Endothelial cell of umbilical vein (primary cell): ENCODE measurements around the gene BLVRA. TPM values are rescaled to one million over a fixed set of nuclear protein-coding genes. Genes with fewer than 3 reads are reported as not detected.

ENCODE experiments used
- BruUV-seq: library from RNA; stranded (reverse); fragments of 400-500 nt; replicated peaks from 2 replicates; lab custom pipeline; 2021; lab: Mats Ljungman, UMichigan
- CTCF ChIA-PET: fragments of 300-600, 350-600 bp; sonication (Branson Sonifier 250); formaldehyde crosslinking; loops from one replicate; lab custom pipeline; 2021; ENCODE audit warnings: antibody characterized with exemption, inconsistent platforms; lab: Charles Lee
- POLR2A ChIA-PET: fragments of 300-600, 350-600 bp; sonication (Branson Sonifier 250); formaldehyde crosslinking; loops from one replicate; lab custom pipeline; 2021; ENCODE audit warnings: antibody characterized with exemption, inconsistent platforms; lab: Charles Lee
- DNase-seq: peaks from one replicate; pipeline ENCODE4 v3.0.0-alpha.2; 2011; ENCODE audit warnings: low read depth, low spot score
- FAIRE-seq: peaks from 2 replicates; lab custom pipeline; 2011; peaks lifted over from hg19 to GRCh38; lab: Jason Lieb, UNC
- H2AFZ ChIP-seq: 2 replicates; pipeline ENCODE4 v1.6.0; 2012; ENCODE audit warnings: low read depth, low read length, control low read depth, inconsistent platforms
- H3K27ac ChIP-seq: 2 replicates; pipeline ENCODE4 v1.5.1; 2011; ENCODE audit warnings: low read depth, mild to moderate bottlenecking, control low read depth, low read length, moderate library complexity; ENCODE audit not compliant: insufficient read depth
- H3K27me3 ChIP-seq, 2 experiments: 2 replicates each; pipeline versions ENCODE4 v1.6.0 to v1.6.1; 2011; ENCODE audit warnings: low read length in 2 of 2, mixed read lengths in 1 of 2; ENCODE audit not compliant: control insufficient read depth in 2 of 2, insufficient read depth in 2 of 2
- H3K36me3 ChIP-seq, 2 experiments: 2 replicates in 1 of 2; 3 replicates in 1 of 2; pipeline ENCODE4 v1.5.1; 2011; ENCODE audit warnings: low read length in 2 of 2, mild to moderate bottlenecking in 1 of 2, moderate library complexity in 1 of 2; ENCODE audit not compliant: control insufficient read depth in 2 of 2, insufficient read depth in 2 of 2; ENCODE audit errors: extremely low read depth in 1 of 2
- H3K4me1 ChIP-seq: 3 replicates; pipeline ENCODE4 v1.5.1; 2011; ENCODE audit warnings: mild to moderate bottlenecking, low read length; ENCODE audit not compliant: control insufficient read depth, insufficient read depth; ENCODE audit errors: extremely low read depth
- H3K4me2 ChIP-seq: 2 replicates; pipeline ENCODE4 v1.6.1; 2011; ENCODE audit warnings: low read length, control low read depth, mixed read lengths; ENCODE audit not compliant: insufficient read depth
- H3K4me3 ChIP-seq, 3 experiments: fragments of 200-600 bp in 1 of 3; sonication (generic), shearing (Covaris generic) in 1 of 3; replicated peaks in 1 of 3; 2 replicates each; pipeline ENCODE4 v1.5.1; 2011 to 2016; ENCODE audit warnings: control low read depth in 3 of 3, low read length in 3 of 3, mild to moderate bottlenecking in 2 of 3, inconsistent platforms in 1 of 3, low read depth in 1 of 3, moderate library complexity in 1 of 3; ENCODE audit not compliant: insufficient read depth in 1 of 3
- H3K79me2 ChIP-seq: 2 replicates; pipeline ENCODE4 v1.6.0; 2012; ENCODE audit warnings: low read length, inconsistent platforms; ENCODE audit not compliant: control insufficient read depth, insufficient read depth
- H3K9ac ChIP-seq: replicated peaks from 2 replicates; pipeline ENCODE3; 2011; ENCODE audit warnings: low read length, control low read depth; ENCODE audit not compliant: insufficient read depth; ENCODE audit errors: extremely low read depth
- H3K9me1 ChIP-seq: replicated peaks from 3 replicates; pipeline ENCODE4 v1.6.0; 2011; ENCODE audit warnings: mild to moderate bottlenecking, low read length; ENCODE audit not compliant: control insufficient read depth, insufficient read depth; ENCODE audit errors: extremely low read depth
- H3K9me3 ChIP-seq: replicated peaks from 2 replicates; pipeline ENCODE4 v1.5.1; 2012; ENCODE audit warnings: low read length, inconsistent platforms; ENCODE audit not compliant: control insufficient read depth, insufficient read depth
- H4K20me1 ChIP-seq: replicated peaks from 2 replicates; pipeline ENCODE3; 2011; ENCODE audit warnings: mild to moderate bottlenecking, low read length; ENCODE audit not compliant: control insufficient read depth, insufficient read depth; ENCODE audit errors: extremely low read depth
- CTCF ChIP-seq, 2 donors: IDR thresholded peaks; 1 replicate in 1 of 2; 2 replicates in 1 of 2; pipeline ENCODE4 v1.5.1; 2011; ENCODE audit warnings: low read length in 2 of 2, mild to moderate bottlenecking in 2 of 2, moderate library complexity in 2 of 2, control low read depth in 1 of 2, inconsistent platforms in 1 of 2, low read depth in 1 of 2; ENCODE audit not compliant: insufficient read depth in 1 of 2; ENCODE audit errors: extremely low read depth in 1 of 2
- EZH2 ChIP-seq: IDR thresholded peaks from 2 replicates; pipeline ENCODE4 v1.6.1; 2012; ENCODE audit warnings: borderline replicate concordance, low read depth, mild to moderate bottlenecking, moderate library complexity, low read length, inconsistent platforms; ENCODE audit not compliant: severe bottlenecking
- FOS ChIP-seq: IDR thresholded peaks from 2 replicates; pipeline ENCODE4 v1.6.1; 2011; ENCODE audit warnings: mild to moderate bottlenecking, low read length, moderate library complexity, borderline replicate concordance; ENCODE audit not compliant: insufficient read depth
- GATA2 ChIP-seq: IDR thresholded peaks from 2 replicates; pipeline ENCODE4 v1.7.0; 2011; ENCODE audit warnings: low read depth, mild to moderate bottlenecking, moderate library complexity, mixed read lengths, low read length; ENCODE audit not compliant: insufficient read length, insufficient read depth
- JUN ChIP-seq: IDR thresholded peaks from 2 replicates; pipeline ENCODE4 v1.6.1; 2011; ENCODE audit warnings: borderline replicate concordance, low read depth; ENCODE audit not compliant: insufficient read length, insufficient read depth
- MYC ChIP-seq: IDR thresholded peaks from one replicate; pipeline ENCODE4 v1.6.1; 2011; ENCODE audit warnings: mild to moderate bottlenecking, low read depth, low read length
- POLR2A ChIP-seq: IDR thresholded peaks from 2 replicates; pipeline ENCODE4 v1.6.1; 2012; ENCODE audit warnings: low read depth, mild to moderate bottlenecking, control low read depth, low read length
- POLR2AphosphoS5 ChIP-seq: IDR thresholded peaks from 2 replicates; pipeline ENCODE4 v1.6.1; 2012; ENCODE audit warnings: low read depth, mild to moderate bottlenecking, control low read depth, low read length, moderate library complexity; ENCODE audit not compliant: insufficient read depth
- dilution Hi-C: fragments of 300-500 bp; cut with MboI; formaldehyde crosslinking; loops from one replicate; pipeline ENCODE4 v1.15.0; 2019; ENCODE audit warnings: low sequenced_read_pairs; ENCODE audit not compliant: extremely low pct_ligation_motif_present
- intact Hi-C: fragments of 100-400 bp; cut with micrococcal nuclease; formaldehyde crosslinking; loops from one replicate; pipeline ENCODE4 v1.10.0; 2022
- polyA plus RNA-seq, 4 experiments: library from polyadenylated mRNA; depleted of rRNA in 3 of 4; stranded (reverse) in 3 of 4; unstranded in 1 of 4; fragments of >200 nt; gene quantifications; 2 replicates each; pipeline versions ENCODE4 v1.2.1 to v1.2.3, GENCODE V29; 2011 to 2012; ENCODE audit warnings: missing spikeins in 1 of 4
- total RNA-seq: library from RNA; stranded (reverse); gene quantifications from 2 replicates; pipeline ENCODE4 v1.2.3, GENCODE V29; 2021
- TF ChIP-seq, protein P1 (sequence below): IDR thresholded peaks from 2 replicates; pipeline ENCODE4 v1.6.1; 2011; ENCODE audit not compliant: insufficient read depth, insufficient read length

The BLVRA gene
- total and polyA plus RNA-seq, 2 donors (not counting 3 experiments of a cell fraction or from before 2014, with no cell fraction given), result 24.0 to 34.5 TPM

GRCh38 chr7:43844662-43845061 lies 86.2 kb downstream of the BLVRA start:
- H3K9me1 ChIP-seq, result no peaks in the 10 kb centered on the region
- no peak overlapping the region for H3K4me2 ChIP-seq
- no peaks in the 10 kb centered on the region for H3K79me2 ChIP-seq
- intact Hi-C loops, result no loop called here
- H3K27me3 ChIP-seq, result peaks cover 5% of the 10 kb centered on the region in 2 experiments
- no peak for DNase-seq
- no peaks in the 10 kb centered on the region for H3K9me3 ChIP-seq
- dilution Hi-C loops, result no loop called here
- no peaks in the 10 kb centered on the region for H3K36me3 ChIP-seq
- FAIRE-seq, result no peak
- H3K27ac ChIP-seq, result no peak overlapping the region
- no peaks in the 10 kb centered on the region for H3K4me1 ChIP-seq
- TF ChIP-seq POLR2A, result no peak
- TF ChIP-seq MYC, result no peak
- no peak for TF ChIP-seq FOS
- TF ChIP-seq, protein P1, sequence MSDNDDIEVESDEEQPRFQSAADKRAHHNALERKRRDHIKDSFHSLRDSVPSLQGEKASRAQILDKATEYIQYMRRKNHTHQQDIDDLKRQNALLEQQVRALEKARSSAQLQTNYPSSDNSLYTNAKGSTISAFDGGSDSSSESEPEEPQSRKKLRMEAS, result no peak
- no peak for TF ChIP-seq GATA2
- TF ChIP-seq POLR2AphosphoS5, result no peak
- TF ChIP-seq CTCF (IDR thresholded peaks at IDR 0.05; ENCODE audit: extremely low read depth in 1 of 2, insufficient read depth in 1 of 2, low read depth in 1 of 2, low read length in 2 of 2), result no peak
- no peak for TF ChIP-seq EZH2
- no peak for TF ChIP-seq JUN
- ChIA-PET CTCF (interaction anchor here (1.1 to 1.5 kb wide), 3 partner anchors 14 to 262 kb away, joined by 3 read pairs; partner anchors contain the start of genes MRPS24 and STK17A), POLR2A (interaction anchor here (0.5 kb wide), 1 partner anchor 25 kb away, joined by 3 read pairs; the partner anchor contains the start of gene MRPS24)
- no peak overlapping the region for H2AFZ ChIP-seq
- no TSS peak for BruUV-seq
- no peaks in the 10 kb centered on the region for H4K20me1 ChIP-seq
- no peak overlapping the region for H3K4me3 ChIP-seq
- no peak overlapping the region for H3K9ac ChIP-seq
